Endothelial cell of umbilical vein (primary cell): Measurements from ENCODE around the gene TULP1. TPM values are rescaled to one million over a fixed set of nuclear protein-coding genes. Genes with fewer than 3 reads are reported as not detected.

ENCODE experiments used
- BruUV-seq: library from RNA; stranded (reverse); fragments of 400-500 nt; replicated peaks from 2 replicates; lab custom pipeline; 2021; lab: Mats Ljungman, UMichigan
- CTCF ChIA-PET: fragments of 300-600, 350-600 bp; sonication (Branson Sonifier 250); formaldehyde crosslinking; loops from one replicate; lab custom pipeline; 2021; ENCODE audit warnings: antibody characterized with exemption, inconsistent platforms; lab: Charles Lee
- POLR2A ChIA-PET: fragments of 300-600, 350-600 bp; sonication (Branson Sonifier 250); formaldehyde crosslinking; loops from one replicate; lab custom pipeline; 2021; ENCODE audit warnings: antibody characterized with exemption, inconsistent platforms; lab: Charles Lee
- DNase-seq: peaks from one replicate; pipeline ENCODE4 v3.0.0-alpha.2; 2011; ENCODE audit warnings: low read depth, low spot score
- FAIRE-seq: peaks from 2 replicates; lab custom pipeline; 2011; peaks lifted over from hg19 to GRCh38; lab: Jason Lieb, UNC
- H2AFZ ChIP-seq: 2 replicates; pipeline ENCODE4 v1.6.0; 2012; ENCODE audit warnings: low read depth, low read length, control low read depth, inconsistent platforms
- H3K27ac ChIP-seq: 2 replicates; pipeline ENCODE4 v1.5.1; 2011; ENCODE audit warnings: low read depth, mild to moderate bottlenecking, control low read depth, low read length, moderate library complexity; ENCODE audit not compliant: insufficient read depth
- H3K27me3 ChIP-seq, 2 experiments: 2 replicates each; pipeline versions ENCODE4 v1.6.0 to v1.6.1; 2011; ENCODE audit warnings: low read length in 2 of 2, mixed read lengths in 1 of 2; ENCODE audit not compliant: control insufficient read depth in 2 of 2, insufficient read depth in 2 of 2
- H3K36me3 ChIP-seq, 2 experiments: 2 replicates in 1 of 2; 3 replicates in 1 of 2; pipeline ENCODE4 v1.5.1; 2011; ENCODE audit warnings: low read length in 2 of 2, mild to moderate bottlenecking in 1 of 2, moderate library complexity in 1 of 2; ENCODE audit not compliant: control insufficient read depth in 2 of 2, insufficient read depth in 2 of 2; ENCODE audit errors: extremely low read depth in 1 of 2
- H3K4me1 ChIP-seq: 3 replicates; pipeline ENCODE4 v1.5.1; 2011; ENCODE audit warnings: mild to moderate bottlenecking, low read length; ENCODE audit not compliant: control insufficient read depth, insufficient read depth; ENCODE audit errors: extremely low read depth
- H3K4me2 ChIP-seq: 2 replicates; pipeline ENCODE4 v1.6.1; 2011; ENCODE audit warnings: low read length, control low read depth, mixed read lengths; ENCODE audit not compliant: insufficient read depth
- H3K4me3 ChIP-seq, 3 experiments: fragments of 200-600 bp in 1 of 3; sonication (generic), shearing (Covaris generic) in 1 of 3; replicated peaks in 1 of 3; 2 replicates each; pipeline ENCODE4 v1.5.1; 2011 to 2016; ENCODE audit warnings: control low read depth in 3 of 3, low read length in 3 of 3, mild to moderate bottlenecking in 2 of 3, inconsistent platforms in 1 of 3, low read depth in 1 of 3, moderate library complexity in 1 of 3; ENCODE audit not compliant: insufficient read depth in 1 of 3
- H3K79me2 ChIP-seq: 2 replicates; pipeline ENCODE4 v1.6.0; 2012; ENCODE audit warnings: low read length, inconsistent platforms; ENCODE audit not compliant: control insufficient read depth, insufficient read depth
- H3K9ac ChIP-seq: replicated peaks from 2 replicates; pipeline ENCODE3; 2011; ENCODE audit warnings: low read length, control low read depth; ENCODE audit not compliant: insufficient read depth; ENCODE audit errors: extremely low read depth
- H3K9me1 ChIP-seq: replicated peaks from 3 replicates; pipeline ENCODE4 v1.6.0; 2011; ENCODE audit warnings: mild to moderate bottlenecking, low read length; ENCODE audit not compliant: control insufficient read depth, insufficient read depth; ENCODE audit errors: extremely low read depth
- H3K9me3 ChIP-seq: replicated peaks from 2 replicates; pipeline ENCODE4 v1.5.1; 2012; ENCODE audit warnings: low read length, inconsistent platforms; ENCODE audit not compliant: control insufficient read depth, insufficient read depth
- H4K20me1 ChIP-seq: replicated peaks from 2 replicates; pipeline ENCODE3; 2011; ENCODE audit warnings: mild to moderate bottlenecking, low read length; ENCODE audit not compliant: control insufficient read depth, insufficient read depth; ENCODE audit errors: extremely low read depth
- EZH2 ChIP-seq: IDR thresholded peaks from 2 replicates; pipeline ENCODE4 v1.6.1; 2012; ENCODE audit warnings: borderline replicate concordance, low read depth, mild to moderate bottlenecking, moderate library complexity, low read length, inconsistent platforms; ENCODE audit not compliant: severe bottlenecking
- FOS ChIP-seq: IDR thresholded peaks from 2 replicates; pipeline ENCODE4 v1.6.1; 2011; ENCODE audit warnings: mild to moderate bottlenecking, low read length, moderate library complexity, borderline replicate concordance; ENCODE audit not compliant: insufficient read depth
- GATA2 ChIP-seq: IDR thresholded peaks from 2 replicates; pipeline ENCODE4 v1.7.0; 2011; ENCODE audit warnings: low read depth, mild to moderate bottlenecking, moderate library complexity, mixed read lengths, low read length; ENCODE audit not compliant: insufficient read length, insufficient read depth
- JUN ChIP-seq: IDR thresholded peaks from 2 replicates; pipeline ENCODE4 v1.6.1; 2011; ENCODE audit warnings: borderline replicate concordance, low read depth; ENCODE audit not compliant: insufficient read length, insufficient read depth
- MYC ChIP-seq: IDR thresholded peaks from one replicate; pipeline ENCODE4 v1.6.1; 2011; ENCODE audit warnings: mild to moderate bottlenecking, low read depth, low read length
- POLR2A ChIP-seq: IDR thresholded peaks from 2 replicates; pipeline ENCODE4 v1.6.1; 2012; ENCODE audit warnings: low read depth, mild to moderate bottlenecking, control low read depth, low read length
- POLR2AphosphoS5 ChIP-seq: IDR thresholded peaks from 2 replicates; pipeline ENCODE4 v1.6.1; 2012; ENCODE audit warnings: low read depth, mild to moderate bottlenecking, control low read depth, low read length, moderate library complexity; ENCODE audit not compliant: insufficient read depth
- dilution Hi-C: fragments of 300-500 bp; cut with MboI; formaldehyde crosslinking; loops from one replicate; pipeline ENCODE4 v1.15.0; 2019; ENCODE audit warnings: low sequenced_read_pairs; ENCODE audit not compliant: extremely low pct_ligation_motif_present
- intact Hi-C: fragments of 100-400 bp; cut with micrococcal nuclease; formaldehyde crosslinking; loops from one replicate; pipeline ENCODE4 v1.10.0; 2022
- polyA plus RNA-seq, 4 experiments: library from polyadenylated mRNA; depleted of rRNA in 3 of 4; stranded (reverse) in 3 of 4; unstranded in 1 of 4; fragments of >200 nt; gene quantifications; 2 replicates each; pipeline versions ENCODE4 v1.2.1 to v1.2.3, GENCODE V29; 2011 to 2012; ENCODE audit warnings: missing spikeins in 1 of 4
- total RNA-seq: library from RNA; stranded (reverse); gene quantifications from 2 replicates; pipeline ENCODE4 v1.2.3, GENCODE V29; 2021
- TF ChIP-seq, protein P1 (sequence below): IDR thresholded peaks from 2 replicates; pipeline ENCODE4 v1.6.1; 2011; ENCODE audit not compliant: insufficient read depth, insufficient read length
- TF ChIP-seq, protein P2 (sequence below), 2 donors: IDR thresholded peaks; 1 replicate in 1 of 2; 2 replicates in 1 of 2; pipeline ENCODE4 v1.5.1; 2011; ENCODE audit warnings: low read length in 2 of 2, mild to moderate bottlenecking in 2 of 2, moderate library complexity in 2 of 2, control low read depth in 1 of 2, inconsistent platforms in 1 of 2, low read depth in 1 of 2; ENCODE audit not compliant: insufficient read depth in 1 of 2; ENCODE audit errors: extremely low read depth in 1 of 2

Gene TULP1
- total and polyA plus RNA-seq, 2 donors (not counting 3 experiments of a cell fraction or from before 2014, with no cell fraction given) = not detected

DNA sequence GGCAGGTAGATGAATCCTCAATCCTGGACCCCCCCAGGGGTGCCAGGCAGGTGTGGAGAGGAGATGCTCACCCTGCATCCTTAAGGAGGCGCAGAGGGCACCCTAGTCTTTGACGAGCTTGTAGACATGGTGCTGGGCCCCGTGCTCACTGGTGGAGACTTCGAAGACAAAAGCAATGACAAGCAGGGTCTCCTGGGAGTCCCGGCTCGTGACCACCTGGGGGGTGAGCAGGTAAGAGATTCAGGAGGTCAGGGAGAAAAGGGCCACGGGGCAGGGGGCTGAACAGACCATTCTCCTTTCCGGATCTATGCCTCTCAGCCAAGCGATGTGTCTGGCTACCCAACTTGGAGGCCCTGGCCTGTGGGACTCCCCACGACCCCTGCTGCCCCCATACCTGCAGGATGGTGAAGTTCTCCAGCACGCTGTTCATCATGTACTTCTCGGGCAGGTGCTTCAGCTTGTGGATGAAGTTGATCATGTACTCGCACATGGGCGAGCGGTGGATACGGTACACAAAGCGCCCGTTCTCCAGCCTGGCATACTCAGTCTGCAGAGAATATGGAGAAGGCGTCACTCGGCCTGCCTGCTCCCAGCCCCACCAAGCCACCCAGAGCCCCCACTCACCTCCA lies 37.6 kb downstream of the TULP1 start:
- no peak overlapping the region for H2AFZ ChIP-seq
- no peak overlapping the region for H3K9ac ChIP-seq
- H3K27ac ChIP-seq = no peak overlapping the region
- DNase-seq (no peak), FAIRE-seq (no peak)
- no peaks in the 10 kb centered on the region for H3K9me1 ChIP-seq
- peaks cover 14% of the 10 kb centered on the region for H3K79me2 ChIP-seq
- dilution Hi-C loops = no loop called here
- ChIA-PET CTCF (interaction anchor here (1.1 kb wide), 1 partner anchor 23 kb away, joined by 4 read pairs; no protein-coding TSS in a partner anchor), POLR2A (no interaction called here)
- H3K4me3 ChIP-seq = no peak overlapping the region
- peaks cover 7 to 9% of the 10 kb centered on the region in 2 experiments for H3K36me3 ChIP-seq
- H3K9me3 ChIP-seq = no peaks in the 10 kb centered on the region
- peaks cover 7% of the 10 kb centered on the region for H4K20me1 ChIP-seq
- peaks cover 14% of the 10 kb centered on the region for H3K4me1 ChIP-seq
- no peaks in the 10 kb centered on the region for H3K27me3 ChIP-seq
- intact Hi-C loops = no loop called here
- TF ChIP-seq POLR2AphosphoS5 = no peak
- TF ChIP-seq JUN = no peak
- TF ChIP-seq, protein P1, sequence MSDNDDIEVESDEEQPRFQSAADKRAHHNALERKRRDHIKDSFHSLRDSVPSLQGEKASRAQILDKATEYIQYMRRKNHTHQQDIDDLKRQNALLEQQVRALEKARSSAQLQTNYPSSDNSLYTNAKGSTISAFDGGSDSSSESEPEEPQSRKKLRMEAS = no peak
- TF ChIP-seq GATA2 = no peak
- no peak for TF ChIP-seq POLR2A
- TF ChIP-seq EZH2 = no peak
- TF ChIP-seq, protein P2, sequence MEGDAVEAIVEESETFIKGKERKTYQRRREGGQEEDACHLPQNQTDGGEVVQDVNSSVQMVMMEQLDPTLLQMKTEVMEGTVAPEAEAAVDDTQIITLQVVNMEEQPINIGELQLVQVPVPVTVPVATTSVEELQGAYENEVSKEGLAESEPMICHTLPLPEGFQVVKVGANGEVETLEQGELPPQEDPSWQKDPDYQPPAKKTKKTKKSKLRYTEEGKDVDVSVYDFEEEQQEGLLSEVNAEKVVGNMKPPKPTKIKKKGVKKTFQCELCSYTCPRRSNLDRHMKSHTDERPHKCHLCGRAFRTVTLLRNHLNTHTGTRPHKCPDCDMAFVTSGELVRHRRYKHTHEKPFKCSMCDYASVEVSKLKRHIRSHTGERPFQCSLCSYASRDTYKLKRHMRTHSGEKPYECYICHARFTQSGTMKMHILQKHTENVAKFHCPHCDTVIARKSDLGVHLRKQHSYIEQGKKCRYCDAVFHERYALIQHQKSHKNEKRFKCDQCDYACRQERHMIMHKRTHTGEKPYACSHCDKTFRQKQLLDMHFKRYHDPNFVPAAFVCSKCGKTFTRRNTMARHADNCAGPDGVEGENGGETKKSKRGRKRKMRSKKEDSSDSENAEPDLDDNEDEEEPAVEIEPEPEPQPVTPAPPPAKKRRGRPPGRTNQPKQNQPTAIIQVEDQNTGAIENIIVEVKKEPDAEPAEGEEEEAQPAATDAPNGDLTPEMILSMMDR (IDR thresholded peaks at IDR 0.05; ENCODE audit: extremely low read depth in 1 of 2, insufficient read depth in 1 of 2, low read depth in 1 of 2, low read length in 2 of 2) = no peak
- no peak for TF ChIP-seq MYC
- no peak for TF ChIP-seq FOS
- H3K4me2 ChIP-seq = no peak overlapping the region
- no TSS peak for BruUV-seq
